H9 (cell line): ENCODE data around the gene SMG7. TPM values are rescaled to one million over a fixed set of nuclear protein-coding genes. Genes with fewer than 3 reads are reported as not detected.

Experiments used
- DNase-seq: peaks from one replicate; pipeline ENCODE4 v3.0.0-alpha.2; 2017
- H2AFZ ChIP-seq: one replicate; pipeline ENCODE4 v1.6.1; 2013; ENCODE audit warnings: mild to moderate bottlenecking, low read length, control low read depth, moderate library complexity
- H2AK5ac ChIP-seq: 2 replicates; pipeline ENCODE4 v1.6.1; 2013; ENCODE audit warnings: low read length, control low read depth, mixed read lengths; ENCODE audit not compliant: insufficient read length
- H2BK120ac ChIP-seq: one replicate; pipeline ENCODE4 v1.6.1; 2013; ENCODE audit warnings: low read depth, mild to moderate bottlenecking, low read length, control low read depth, inconsistent platforms; ENCODE audit not compliant: poor library complexity, severe bottlenecking
- H2BK12ac ChIP-seq: 2 replicates; pipeline ENCODE4 v1.6.1; 2013; ENCODE audit warnings: low read length, control low read depth, mixed read lengths, low read depth; ENCODE audit not compliant: insufficient read length
- H2BK15ac ChIP-seq: 2 replicates; pipeline ENCODE4 v1.6.1; 2013; ENCODE audit warnings: low read depth, low read length, control low read depth
- H2BK20ac ChIP-seq: one replicate; pipeline ENCODE4 v1.6.1; 2013; ENCODE audit warnings: low read depth, mild to moderate bottlenecking, low read length, control low read depth, inconsistent platforms; ENCODE audit not compliant: poor library complexity, severe bottlenecking
- H2BK5ac ChIP-seq: 2 replicates; pipeline ENCODE4 v1.6.1; 2013; ENCODE audit warnings: low read length, control low read depth, mixed read lengths; ENCODE audit not compliant: insufficient read length
- H3K14ac ChIP-seq: 2 replicates; pipeline ENCODE4 v1.6.1; 2013; ENCODE audit warnings: low read length, control low read depth; ENCODE audit not compliant: insufficient read depth
- H3K18ac ChIP-seq: 2 replicates; pipeline ENCODE4 v1.6.1; 2013; ENCODE audit warnings: low read depth, mild to moderate bottlenecking, mixed read lengths, low read length, control low read depth; ENCODE audit not compliant: insufficient read length
- H3K23ac ChIP-seq: 2 replicates; pipeline ENCODE4 v1.6.1; 2013; ENCODE audit warnings: low read length, control low read depth, mixed read lengths, low read depth; ENCODE audit not compliant: insufficient read length
- H3K23me2 ChIP-seq: 2 replicates; pipeline ENCODE4 v1.6.1; 2013; ENCODE audit warnings: low read depth, mild to moderate bottlenecking, mixed read lengths, low read length, control low read depth; ENCODE audit not compliant: insufficient read length, poor library complexity, severe bottlenecking
- H3K27ac ChIP-seq: 2 replicates; pipeline ENCODE4 v1.5.1; 2013; ENCODE audit warnings: low read length, control low read depth, mixed read lengths, low read depth; ENCODE audit not compliant: insufficient read length
- H3K27me3 ChIP-seq: 2 replicates; pipeline ENCODE4 v1.6.1; 2013; ENCODE audit warnings: low read length, control low read depth, inconsistent platforms; ENCODE audit not compliant: insufficient read depth
- H3K4ac ChIP-seq: 2 replicates; pipeline ENCODE4 v1.6.1; 2013; ENCODE audit warnings: low read depth, mild to moderate bottlenecking, control low read depth, inconsistent platforms, low read length, moderate library complexity
- H3K4me1 ChIP-seq: 2 replicates; pipeline ENCODE4 v1.6.1; 2013; ENCODE audit warnings: low read length, control low read depth, inconsistent platforms; ENCODE audit not compliant: insufficient read depth
- H3K4me2 ChIP-seq: 2 replicates; pipeline ENCODE4 v1.6.1; 2013; ENCODE audit warnings: low read length, control low read depth, mixed read lengths; ENCODE audit not compliant: insufficient read length, insufficient read depth
- H3K56ac ChIP-seq: 2 replicates; pipeline ENCODE4 v1.6.1; 2013; ENCODE audit warnings: low read depth, mild to moderate bottlenecking, mixed read lengths, low read length, control low read depth; ENCODE audit not compliant: insufficient read length
- H3K79me1 ChIP-seq: 2 replicates; pipeline ENCODE4 v1.6.1; 2013; ENCODE audit warnings: low read depth, mild to moderate bottlenecking, moderate library complexity, low read length, control low read depth, inconsistent platforms; ENCODE audit not compliant: insufficient read depth, poor library complexity, severe bottlenecking
- H3K79me2 ChIP-seq: 2 replicates; pipeline ENCODE4 v1.6.1; 2013; ENCODE audit warnings: low read length, control low read depth, inconsistent platforms; ENCODE audit not compliant: insufficient read depth
- H3K9ac ChIP-seq: 2 replicates; pipeline ENCODE4 v1.6.1; 2013; ENCODE audit warnings: low read length, control low read depth, mixed read lengths; ENCODE audit not compliant: insufficient read length; ENCODE audit errors: extremely low read depth
- H3K9me3 ChIP-seq: one replicate; pipeline ENCODE4 v1.6.1; 2013; ENCODE audit warnings: low read depth, low read length, inconsistent platforms; ENCODE audit not compliant: control insufficient read depth
- H3T11ph ChIP-seq: one replicate; pipeline ENCODE4 v1.6.1; 2013; ENCODE audit warnings: mild to moderate bottlenecking, low read length, control low read depth, inconsistent platforms
- H4K20me1 ChIP-seq: one replicate; pipeline ENCODE4 v1.6.1; 2013; ENCODE audit not compliant: control insufficient read depth, insufficient read length, insufficient read depth
- H4K5ac ChIP-seq: 2 replicates; pipeline ENCODE4 v1.6.1; 2013; ENCODE audit warnings: low read depth, mild to moderate bottlenecking, mixed read lengths, low read length, control low read depth; ENCODE audit not compliant: insufficient read length
- H4K8ac ChIP-seq: replicated peaks from 2 replicates; pipeline ENCODE4 v1.6.1; 2013; ENCODE audit warnings: low read length, control low read depth, mixed read lengths, low read depth; ENCODE audit not compliant: insufficient read length
- H4K91ac ChIP-seq: 2 replicates; pipeline ENCODE4 v1.6.1; 2013; ENCODE audit warnings: low read depth, mild to moderate bottlenecking, moderate library complexity, mixed read lengths, low read length, control low read depth; ENCODE audit not compliant: insufficient read length
- H3K27ac Mint-ChIP-seq, 3 experiments: 2 replicates in 2 of 3; 3 replicates in 1 of 3; pipeline ENCODE4 v1.8.0; 2020 to 2021; ENCODE audit warnings: mixed read lengths in 3 of 3, mild to moderate bottlenecking in 1 of 3, moderate library complexity in 1 of 3
- H3K27me3 Mint-ChIP-seq: 2 replicates; pipeline ENCODE4 v1.8.0; 2021; ENCODE audit warnings: low read depth, mild to moderate bottlenecking, moderate library complexity, mixed read lengths
- H3K36me3 Mint-ChIP-seq, 3 experiments: 2 replicates in 2 of 3; 3 replicates in 1 of 3; pipeline ENCODE4 v1.8.0; 2020 to 2021; ENCODE audit warnings: low read depth in 3 of 3, mixed read lengths in 3 of 3; ENCODE audit not compliant: insufficient read depth in 1 of 3
- H3K4me1 Mint-ChIP-seq, 2 experiments: 2 replicates each; pipeline ENCODE4 v1.8.0; 2020; ENCODE audit warnings: mixed read lengths in 2 of 2
- H3K4me3 Mint-ChIP-seq, 2 experiments: 2 replicates in 1 of 2; 3 replicates in 1 of 2; pipeline ENCODE4 v1.8.0; 2020 to 2021; ENCODE audit warnings: mild to moderate bottlenecking in 2 of 2, mixed read lengths in 2 of 2, moderate library complexity in 1 of 2
- H3K9me3 Mint-ChIP-seq, 2 experiments: 2 replicates in 1 of 2; 3 replicates in 1 of 2; pipeline ENCODE4 v1.8.0; 2020; ENCODE audit warnings: mild to moderate bottlenecking in 2 of 2, mixed read lengths in 2 of 2, moderate library complexity in 1 of 2
- CTCF ChIP-seq: fragments of 200-600 bp; sonication (generic); conservative IDR thresholded peaks from 3 replicates; pipeline ENCODE4 v1.8.0; 2021; ENCODE audit warnings: antibody characterized with exemption, mild to moderate bottlenecking
- WGBS: extraction: QIAGEN DNeasy Blood & Tissue Kit; methylation state at CpG from one replicate; pipeline ENCODE4 v1.1.7; 2013; ENCODE audit warnings: missing lambda C conversion rate, low lambda C conversion rate, mixed read lengths; ENCODE audit not compliant: insufficient read length; ENCODE audit errors: extremely low coverage; 5-methylcytosine and 5-hydroxymethylcytosine counted together
- total RNA-seq: library from RNA; stranded (reverse); gene quantifications from 2 replicates; pipeline ENCODE4 v1.2.1, GENCODE V29; 2021

Gene SMG7
- total RNA-seq, 1 experiment from 2014 or later = 77.0 TPM

- H3T11ph ChIP-seq = no peak overlapping the region
- no peak overlapping the region for H3K14ac ChIP-seq
- no peak overlapping the region for H3K9ac ChIP-seq
- WGBS = no CpG with 5 or more reads among the region's 4 CpGs
- no peaks in the 10 kb centered on the region; the same call in 1 of the 2 replicates for H3K27me3 Mint-ChIP-seq
- no peak overlapping the region for H3K23ac ChIP-seq
- no peak overlapping the region for H4K5ac ChIP-seq
- no peaks in the 10 kb centered on the region for H3K4me1 ChIP-seq
- no peaks in the 10 kb centered on the region for H3K27me3 ChIP-seq
- no peak overlapping the region for H3K4me3 Mint-ChIP-seq
- H2BK5ac ChIP-seq = no peak overlapping the region
- no peaks in the 10 kb centered on the region; a peak in 1 of 7 replicates for H3K36me3 Mint-ChIP-seq
- H3K4ac ChIP-seq = no peak overlapping the region
- H2AFZ ChIP-seq = no peak overlapping the region
- H2BK20ac ChIP-seq = no peak overlapping the region
- H2AK5ac ChIP-seq = no peak overlapping the region
- no peak overlapping the region for H2BK12ac ChIP-seq
- no peak overlapping the region for H2BK120ac ChIP-seq
- TF ChIP-seq CTCF = no peak
- H4K91ac ChIP-seq = no peak overlapping the region
- no peaks in the 10 kb centered on the region for H3K23me2 ChIP-seq
- no peaks in the 10 kb centered on the region for H3K9me3 ChIP-seq
- H3K9me3 Mint-ChIP-seq = no peaks in the 10 kb centered on the region; a peak in 1 of 5 replicates
- H3K79me2 ChIP-seq = no peaks in the 10 kb centered on the region
- no peak overlapping the region for H3K56ac ChIP-seq
- H4K8ac ChIP-seq = no peak overlapping the region
- no peak for DNase-seq
- H2BK15ac ChIP-seq = no peak overlapping the region
- no peaks in the 10 kb centered on the region for H3K4me1 Mint-ChIP-seq
- no peak overlapping the region; a peak in 1 of 7 replicates for H3K27ac Mint-ChIP-seq
- no peak overlapping the region for H3K18ac ChIP-seq
- H4K20me1 ChIP-seq = no peaks in the 10 kb centered on the region
- no peaks in the 10 kb centered on the region for H3K79me1 ChIP-seq
- no peak overlapping the region for H3K27ac ChIP-seq
- H3K4me2 ChIP-seq = no peak overlapping the region
Measured at GRCh38 chr1:183571678-183572268, 99.5 kb downstream of the SMG7 start.
